Measurements from ENCODE around the gene NR3C2.

Gene NR3C2

GRCh38 chr4:148067301-148067916 lies 374.8 kb downstream of the NR3C2 start:
- DNase-seq = no peak

- no peak for DNase-seq
These were observed 377.1 kb downstream of the NR3C2 start for GRCh38 chr4:148065075-148065474.

GRCh38 chr4:148064451-148064850 lies 377.8 kb downstream of the NR3C2 start:
- DNase-seq = no peak

GRCh38 chr4:148062301-148062950 lies 379.8 kb downstream of the NR3C2 start:
- DNase-seq = no peak

GRCh38 chr4:148061795-148062194 lies 380.4 kb downstream of the NR3C2 start:
- DNase-seq = peak; percentile 61

GRCh38 chr4:148061141-148061481 lies 381.1 kb downstream of the NR3C2 start:
- no peak for DNase-seq

GRCh38 chr4:148060264-148061140 lies 381.7 kb downstream of the NR3C2 start:
- no peak for DNase-seq

- DNase-seq = no peak
These were observed 382.5 kb downstream of the NR3C2 start for GRCh38 chr4:148059617-148060180.

- DNase-seq = no peak
These were observed 384.0 kb downstream of the NR3C2 start for GRCh38 chr4:148057984-148058859.

GRCh38 chr4:148057516-148057915 lies 384.7 kb downstream of the NR3C2 start:
- DNase-seq = no peak

GRCh38 chr4:148056879-148057278 lies 385.3 kb downstream of the NR3C2 start:
- DNase-seq = no peak

- no peak for DNase-seq
These were observed 386.4 kb downstream of the NR3C2 start for GRCh38 chr4:148055844-148056243.

GRCh38 chr4:148054275-148054674 lies 387.9 kb downstream of the NR3C2 start:
- no peak for DNase-seq

GRCh38 chr4:148053298-148054003 lies 388.8 kb downstream of the NR3C2 start:
- DNase-seq = no peak

GRCh38 chr4:148052448-148052847 lies 389.8 kb downstream of the NR3C2 start:
- no peak for DNase-seq

- DNase-seq = no peak
These were observed 390.8 kb downstream of the NR3C2 start for GRCh38 chr4:148051403-148051802.

- no peak for DNase-seq
These were observed 393.6 kb downstream of the NR3C2 start for GRCh38 chr4:148048598-148048997.

GRCh38 chr4:148044912-148045352 lies 397.3 kb downstream of the NR3C2 start:
- DNase-seq = no peak

- no peak for DNase-seq
These were observed 397.9 kb downstream of the NR3C2 start for GRCh38 chr4:148044089-148044911.

GRCh38 chr4:148041606-148042329 lies 400.4 kb downstream of the NR3C2 start:
- DNase-seq = no peak

Data from NCI-H1105 (cell line).